Measurements from ENCODE around the gene ENPP4. TPM values are rescaled to one million over a fixed set of nuclear protein-coding genes. Genes with fewer than 3 reads are reported as not detected.
"Not testable (repeated sequence)": the region's sequence is repeated elsewhere in the genome, so short reads cannot be mapped to it uniquely, and the experiment has no call there.

The ENPP4 gene
- total RNA-seq: 6.2 TPM

DNA sequence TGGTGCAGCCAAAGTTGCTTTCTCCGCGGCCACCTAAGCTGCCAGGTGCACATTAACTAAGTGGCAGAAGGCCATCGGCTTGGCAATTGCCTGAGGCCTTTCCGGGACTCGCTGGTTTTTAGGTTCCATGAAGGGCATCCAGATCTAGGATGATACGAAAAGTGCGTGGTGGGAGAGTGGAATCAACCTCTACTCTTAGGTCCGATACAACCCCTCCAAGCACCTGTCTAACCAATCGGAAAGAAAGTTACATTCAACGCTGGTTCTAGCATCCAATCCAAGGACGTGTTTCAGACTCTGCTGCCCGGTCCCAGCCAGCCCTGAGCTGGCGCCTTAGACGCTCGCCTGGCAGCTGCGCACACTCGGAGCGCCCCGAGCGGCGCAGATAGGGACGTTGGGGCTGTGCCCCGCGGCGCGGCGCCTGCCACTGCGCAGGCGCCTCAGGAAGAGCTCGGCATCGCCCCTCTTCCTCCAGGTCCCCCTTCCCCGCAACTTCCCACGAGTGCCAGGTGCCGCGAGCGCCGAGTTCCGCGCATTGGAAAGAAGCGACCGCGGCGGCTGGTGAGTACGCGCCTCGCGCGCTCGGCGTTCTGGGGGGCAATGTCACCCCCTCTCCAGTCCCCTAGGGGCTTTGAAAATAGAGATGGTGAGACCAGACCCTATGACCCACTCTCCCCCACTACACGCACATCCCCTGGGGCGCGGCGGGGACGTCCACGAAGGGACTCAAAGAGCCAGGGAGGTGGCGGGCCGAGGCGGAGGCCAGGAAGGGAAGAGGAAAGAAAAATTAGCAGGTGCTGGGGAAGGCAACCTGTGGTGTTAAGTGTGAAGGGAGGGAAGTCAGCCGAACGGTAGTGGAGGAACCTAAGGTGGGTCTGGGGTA is at the start of gene ENPP4:
Gene ENPP4, plus strand, starts transcription at position 361 of the 883 bp plus-strand sequence. CDS start 9,595 bp downstream, outside the sequence.
- DNase-seq (ENCODE audit: low read depth in 2 of 3, low spot score in 2 of 3): peak; percentile 95 to 97 (median 95)

DNA sequence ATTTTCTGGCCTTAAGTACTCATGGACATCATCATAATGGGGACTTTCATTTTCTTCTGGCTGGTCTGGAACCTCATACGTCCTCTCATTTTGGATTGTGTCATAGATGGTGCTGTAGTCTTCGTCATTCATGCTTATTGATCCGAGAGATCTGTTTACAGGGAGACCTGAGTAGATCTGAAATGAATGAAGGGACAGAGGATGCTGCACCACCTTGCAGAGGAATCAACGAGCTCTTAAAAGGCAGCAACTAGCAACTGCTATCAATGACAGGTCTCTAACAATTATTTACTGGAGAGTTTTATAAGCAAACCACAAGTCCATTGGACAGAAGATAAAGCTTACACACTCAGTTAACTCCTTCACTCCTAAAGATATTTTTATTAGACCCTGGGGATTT is 49.7 kb upstream of the ENPP4 start:
- DNase-seq (ENCODE audit: low read depth in 2 of 3, low spot score in 2 of 3): no peak

GRCh38 chr6:46085688-46086087 is 44.1 kb upstream of the ENPP4 start:
- not testable (repeated sequence) for DNase-seq (ENCODE audit: low read depth in 2 of 3, low spot score in 2 of 3)

DNA sequence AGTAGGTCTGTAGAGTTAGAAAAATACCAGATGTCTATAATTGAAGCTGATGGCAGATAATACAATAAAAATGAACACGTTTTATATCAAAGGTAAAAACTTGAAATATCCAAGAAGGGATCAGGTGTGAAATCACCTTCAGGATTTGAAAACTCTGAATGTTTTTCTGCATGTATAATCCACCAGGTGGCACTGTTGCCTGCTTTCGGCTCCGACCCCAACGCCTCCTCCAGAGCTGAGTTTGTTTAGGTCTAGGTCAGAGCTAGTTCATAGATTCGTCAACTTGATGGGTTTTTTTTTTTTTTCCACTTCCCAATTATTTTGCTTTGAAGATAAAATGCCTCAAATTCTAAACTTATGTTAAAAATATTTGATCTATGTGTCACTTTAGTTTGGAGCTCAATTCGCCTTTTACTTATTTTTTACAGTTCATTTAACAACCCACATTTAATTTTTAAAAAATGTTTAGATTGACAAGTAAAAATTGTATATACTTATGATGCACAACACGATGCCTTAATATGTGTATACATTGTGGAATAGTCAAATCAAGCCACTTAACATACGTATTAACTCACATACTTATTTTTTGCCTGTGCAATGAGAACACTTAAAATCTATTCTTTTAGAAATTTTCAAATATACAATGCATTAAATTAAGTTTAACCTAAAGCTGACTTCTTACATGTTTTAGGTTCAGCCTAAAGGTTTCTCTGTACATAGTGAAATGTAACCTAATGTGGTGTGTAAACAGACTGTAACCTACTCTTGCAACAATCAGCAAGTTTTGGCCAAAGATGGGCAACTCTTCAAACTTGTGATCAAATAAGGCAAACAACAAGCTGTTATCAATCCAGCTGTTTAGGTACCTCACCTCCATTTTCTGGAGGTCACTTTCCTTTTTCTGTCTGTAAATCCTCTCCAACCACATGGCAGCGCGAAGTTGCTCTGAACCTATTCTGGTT is 39.4 kb upstream of the ENPP4 start:
- DNase-seq (ENCODE audit: low read depth in 2 of 3, low spot score in 2 of 3): peak; percentile 5 to 74 (median 57)

DNA sequence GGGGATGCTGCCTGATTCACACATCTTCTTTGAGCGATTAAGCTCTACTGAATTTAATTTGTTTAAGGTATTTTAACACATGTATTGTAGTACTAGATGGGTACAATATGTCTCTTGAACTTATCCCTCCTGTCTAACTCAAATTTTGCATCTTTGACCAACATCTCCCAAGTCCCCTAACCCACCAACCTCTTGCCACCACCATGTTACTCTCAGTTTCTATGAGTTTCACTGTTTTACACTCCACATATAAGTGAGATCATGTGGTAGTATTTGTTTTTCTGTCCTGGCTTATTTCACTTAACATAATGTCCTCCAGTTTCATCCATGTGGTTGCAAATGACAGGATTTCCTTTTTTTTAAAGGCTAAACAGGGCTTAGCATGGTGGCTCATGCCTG is 38.7 kb upstream of the ENPP4 start:
- no peak for DNase-seq (ENCODE audit: low read depth in 2 of 3, low spot score in 2 of 3)

DNA sequence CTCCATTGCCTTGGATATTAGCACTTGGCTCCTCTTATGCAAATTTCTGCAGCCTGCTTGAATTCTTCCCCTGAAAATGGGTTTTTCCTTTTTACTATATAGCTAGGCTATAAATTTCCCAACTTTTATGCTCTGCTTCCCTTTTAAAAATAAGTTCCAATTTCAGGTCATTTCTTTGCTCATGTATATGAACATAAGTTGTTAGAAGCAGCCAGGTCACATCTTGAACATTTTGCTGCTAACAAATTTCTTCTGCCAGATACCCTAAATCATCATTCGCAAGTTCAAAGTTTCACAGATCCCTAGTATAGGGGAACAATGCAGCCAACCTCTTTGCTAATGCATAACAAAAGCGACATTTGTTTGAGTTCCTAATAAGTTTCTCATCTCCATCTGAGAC is 34.5 kb upstream of the ENPP4 start:
- DNase-seq (ENCODE audit: low read depth in 2 of 3, low spot score in 2 of 3): no peak

DNA sequence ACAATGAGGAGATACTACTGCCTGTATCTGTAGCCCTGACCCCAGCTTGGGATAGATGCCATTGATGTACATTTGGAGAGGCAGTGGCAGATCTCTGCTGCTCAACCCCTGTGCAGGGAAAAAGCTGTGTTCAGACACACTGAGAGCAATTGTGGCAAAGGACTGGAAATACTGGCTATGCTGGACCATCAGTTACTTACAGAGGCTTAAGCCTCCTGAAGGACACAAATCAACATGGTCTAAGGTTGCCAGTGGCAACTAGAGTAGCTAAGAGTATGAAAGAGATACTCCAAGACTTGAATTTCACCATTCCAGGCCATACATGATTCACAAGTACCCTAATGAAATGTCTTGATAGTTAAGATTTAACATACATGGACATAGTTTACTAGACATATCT is 32.4 kb upstream of the ENPP4 start:
- no peak for DNase-seq (ENCODE audit: low read depth in 2 of 3, low spot score in 2 of 3)

- DNase-seq (ENCODE audit: low read depth in 2 of 3, low spot score in 2 of 3): no peak
Measured at GRCh38 chr6:46098678-46099077, 31.1 kb upstream of the ENPP4 start.

DNA sequence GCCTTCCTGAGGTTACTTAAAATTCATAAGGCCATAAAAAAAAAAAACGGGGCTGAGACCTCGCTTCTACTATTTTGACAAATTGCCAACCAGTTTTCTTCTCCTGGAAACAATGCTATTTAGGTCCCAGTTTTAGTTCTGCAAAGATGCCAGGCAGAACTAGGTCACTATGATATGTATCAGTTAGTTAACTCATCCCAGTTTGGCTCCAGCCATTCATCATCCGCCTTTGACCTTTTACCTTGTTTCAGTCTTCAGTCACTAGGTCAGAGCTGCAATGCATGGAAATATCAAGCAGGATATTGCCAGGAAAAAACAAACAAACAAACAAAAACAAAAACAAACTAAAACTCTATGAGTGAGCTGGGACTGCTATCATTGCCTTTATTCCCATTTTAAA is 29.8 kb upstream of the ENPP4 start:
- DNase-seq (ENCODE audit: low read depth in 2 of 3, low spot score in 2 of 3): no peak

DNA sequence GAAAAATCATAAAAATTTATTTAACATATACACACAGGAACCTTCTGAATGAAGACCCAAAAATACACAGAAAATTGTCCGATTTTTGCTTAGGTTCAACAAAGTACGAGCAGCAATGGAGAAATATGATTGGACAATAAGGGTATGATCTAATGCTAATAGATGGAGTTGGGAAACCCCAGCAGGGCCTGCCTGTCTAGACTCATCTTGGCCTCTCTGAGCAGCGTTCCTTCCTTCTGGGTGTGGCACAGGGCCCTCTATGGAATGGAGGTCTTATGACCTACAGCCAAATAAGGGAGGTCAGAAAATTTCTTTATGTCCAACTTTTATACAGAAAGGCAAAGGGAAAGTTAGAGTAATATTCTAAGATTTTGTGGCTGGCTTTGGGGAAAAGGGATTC is 27.7 kb upstream of the ENPP4 start:
- no peak for DNase-seq (ENCODE audit: low read depth in 2 of 3, low spot score in 2 of 3)

DNA sequence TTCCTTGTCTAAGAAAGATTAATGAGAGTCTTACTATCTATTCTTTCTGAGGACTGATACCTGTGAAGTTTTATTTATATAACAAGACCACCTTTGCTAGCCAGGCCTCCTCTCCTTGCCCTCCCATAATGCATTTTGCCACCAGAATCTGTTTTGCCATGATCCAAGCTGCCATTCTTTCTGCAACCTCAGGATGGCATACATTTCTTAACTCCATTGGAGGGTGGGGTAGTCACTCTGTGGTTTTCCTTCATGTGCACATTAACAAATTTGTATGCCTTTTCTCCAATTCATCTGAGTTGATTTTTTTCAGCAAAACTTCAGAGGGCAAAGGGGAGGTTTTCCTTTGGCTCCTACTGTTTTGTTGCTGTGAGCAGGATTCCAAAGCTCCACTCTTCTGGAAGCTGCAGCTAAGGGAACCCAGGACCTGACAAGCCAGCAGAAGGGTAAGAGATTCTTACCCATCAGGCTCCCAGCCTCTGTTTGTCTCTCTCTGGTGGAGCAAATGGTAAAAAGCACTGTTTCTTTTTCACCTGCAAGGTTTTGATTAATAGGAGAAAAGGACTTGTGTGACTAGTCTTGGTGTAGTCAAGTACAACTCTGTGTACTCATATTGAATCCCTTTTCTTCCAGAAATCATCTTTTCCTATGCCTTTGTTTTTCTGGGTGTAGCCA is 26.2 kb upstream of the ENPP4 start:
- peak in 1 of 3 donors; percentile 18 for DNase-seq (ENCODE audit: low read depth in 2 of 3, low spot score in 2 of 3)

DNA sequence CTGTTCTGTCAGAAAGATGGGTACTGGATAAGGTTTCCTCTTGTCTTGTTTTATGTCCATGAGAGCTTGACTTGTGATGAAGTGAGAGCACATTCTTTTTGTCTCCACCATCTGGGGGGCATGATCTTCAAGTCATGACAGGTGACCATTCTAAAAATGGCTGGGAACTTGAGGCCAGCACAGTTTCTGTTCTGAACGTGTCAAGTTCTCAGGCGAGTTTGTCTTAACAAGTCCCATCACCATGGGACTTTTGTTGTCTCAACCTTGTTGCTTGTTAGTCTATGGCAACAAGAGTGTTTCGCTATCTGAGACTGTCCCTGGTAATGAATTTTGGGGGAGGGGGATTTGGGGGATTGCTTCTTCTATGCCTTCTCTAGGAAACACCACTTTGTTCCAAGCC is 25.6 kb upstream of the ENPP4 start:
- DNase-seq (ENCODE audit: low read depth in 2 of 3, low spot score in 2 of 3): no peak

DNA sequence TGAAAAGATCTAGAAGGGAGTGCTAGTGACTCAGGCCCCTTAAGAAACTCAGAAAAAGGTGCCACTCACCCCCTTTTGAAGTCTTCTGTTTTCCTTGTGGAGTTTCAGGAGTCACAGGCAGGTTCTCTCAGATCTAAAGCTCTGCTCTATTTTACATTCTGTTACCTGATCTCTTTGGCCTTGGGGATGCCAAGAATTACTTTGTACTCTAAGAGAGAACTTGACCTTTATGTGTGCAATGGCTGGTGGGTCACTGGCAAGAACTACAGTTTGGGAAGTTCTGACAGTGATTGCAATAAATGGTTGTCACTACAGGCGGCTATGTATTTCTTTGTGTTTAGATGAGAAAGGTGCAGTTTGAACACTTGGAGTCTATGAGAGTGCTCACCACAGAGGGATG is 24.2 kb upstream of the ENPP4 start:
- DNase-seq (ENCODE audit: low read depth in 2 of 3, low spot score in 2 of 3): no peak

GRCh38 chr6:46113370-46113769 is 16.4 kb upstream of the ENPP4 start:
- DNase-seq (ENCODE audit: low read depth in 2 of 3, low spot score in 2 of 3): no peak

- DNase-seq (ENCODE audit: low read depth in 2 of 3, low spot score in 2 of 3): no peak
Measured at GRCh38 chr6:46115634-46116033, 14.2 kb upstream of the ENPP4 start.

DNA sequence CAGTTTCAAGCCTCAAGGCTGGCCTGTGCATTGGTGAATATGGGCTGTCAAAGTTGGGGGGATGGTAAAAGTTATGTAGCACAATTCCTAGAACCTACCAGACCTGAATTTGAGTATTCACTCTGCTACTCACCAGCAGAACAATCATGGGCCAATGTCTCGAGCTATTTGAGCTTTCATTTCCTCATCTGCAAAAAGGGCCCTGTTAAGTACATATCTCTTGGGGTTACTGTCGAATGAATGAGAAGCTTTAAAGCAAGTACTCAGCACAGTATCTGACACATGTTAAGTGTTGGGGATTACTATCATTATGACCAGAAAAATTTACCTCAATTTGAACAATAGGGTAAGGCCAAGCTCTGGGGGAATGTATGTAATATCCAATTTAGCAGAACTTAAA is 13.5 kb upstream of the ENPP4 start:
- no peak for DNase-seq (ENCODE audit: low read depth in 2 of 3, low spot score in 2 of 3)

DNA sequence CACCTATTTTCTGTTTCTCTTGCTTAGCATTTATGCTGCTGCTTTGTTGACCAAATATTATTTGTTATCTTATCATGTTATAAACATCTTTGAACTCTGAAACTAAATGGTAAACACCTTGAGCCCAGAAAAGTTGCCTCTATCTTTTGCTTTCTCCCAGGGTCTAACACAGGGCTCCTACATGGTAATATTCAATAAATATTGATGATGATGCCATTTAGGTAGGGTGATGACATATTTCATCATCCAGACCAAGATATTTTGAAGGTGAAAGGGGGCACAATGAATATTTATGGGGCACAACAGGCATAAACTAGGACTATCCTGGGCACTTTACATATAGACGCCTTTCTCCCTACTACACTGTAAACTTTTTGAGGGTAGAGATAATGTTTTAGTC is 11.6 kb upstream of the ENPP4 start:
- no peak for DNase-seq (ENCODE audit: low read depth in 2 of 3, low spot score in 2 of 3)

DNA sequence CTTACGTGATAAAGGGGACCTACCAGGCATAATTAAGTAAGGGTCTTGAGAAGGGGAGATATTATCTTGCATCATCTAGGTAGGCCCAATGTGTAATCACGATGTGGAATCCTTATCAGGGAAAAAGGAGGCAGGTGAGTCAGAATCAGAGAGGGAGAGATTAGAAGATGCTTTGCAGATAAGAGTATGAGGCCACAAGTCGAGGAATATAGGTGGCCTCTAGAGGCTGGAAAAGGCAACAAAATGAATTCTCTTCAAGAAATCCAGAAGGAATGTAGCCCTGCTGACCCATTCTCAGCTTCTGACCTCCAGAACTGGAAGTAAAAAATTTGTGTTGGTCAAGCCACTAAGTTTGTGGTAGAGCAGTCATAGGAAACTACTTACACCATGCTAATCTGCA is 11.0 kb upstream of the ENPP4 start:
- no peak for DNase-seq (ENCODE audit: low read depth in 2 of 3, low spot score in 2 of 3)

GRCh38 chr6:46119679-46120078 is 10.1 kb upstream of the ENPP4 start:
- not testable (repeated sequence) for DNase-seq (ENCODE audit: low read depth in 2 of 3, low spot score in 2 of 3)

DNA sequence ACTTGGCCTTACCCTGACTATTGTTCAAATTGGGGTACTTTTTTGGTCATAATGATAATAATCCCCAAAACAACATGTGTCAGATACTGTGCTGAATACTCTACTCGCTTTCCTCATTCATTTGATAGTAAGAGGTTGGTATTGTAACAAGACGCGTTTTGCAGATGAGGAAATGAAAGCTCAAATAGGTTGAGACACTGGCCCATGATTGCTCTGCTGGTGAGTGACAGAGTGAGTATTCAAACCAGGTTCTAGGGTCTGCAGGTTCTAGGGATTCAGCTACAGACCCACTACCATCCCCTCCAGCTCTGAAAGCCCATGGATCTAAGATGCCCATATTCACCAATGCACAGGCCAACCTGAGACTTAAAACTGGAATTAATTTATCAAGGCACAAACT is 1.3 kb upstream of the ENPP4 start:
- DNase-seq (ENCODE audit: low read depth in 2 of 3, low spot score in 2 of 3): no peak

DNA sequence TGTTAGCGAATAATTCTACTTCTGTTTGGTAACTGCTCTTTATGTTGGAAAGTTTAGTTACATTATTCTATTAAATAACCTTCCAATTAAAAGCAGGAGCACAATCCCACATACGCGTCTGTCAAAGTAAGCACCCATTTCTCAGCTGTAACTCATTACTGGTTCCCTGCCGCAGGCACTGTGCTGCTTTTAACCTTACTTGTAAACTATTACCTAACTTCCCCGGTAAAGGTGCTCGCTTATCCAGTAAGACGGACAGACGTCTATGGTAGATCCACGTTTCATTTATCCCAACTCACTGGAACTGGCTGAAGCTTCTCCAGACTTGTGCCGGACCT is 529 bp upstream of the ENPP4 start:
- no peak for DNase-seq (ENCODE audit: low read depth in 2 of 3, low spot score in 2 of 3)

All from hematopoietic multipotent progenitor cell (in vitro differentiated cells).